ENCODE results near the gene TTLL8. TPM values are rescaled to one million over a fixed set of nuclear protein-coding genes. Genes with fewer than 3 reads are reported as not detected.

Gene TTLL8
- polyA plus RNA-seq, 2 of the 4 experiments (the other 2 are of a cell fraction), result not detected

DNA sequence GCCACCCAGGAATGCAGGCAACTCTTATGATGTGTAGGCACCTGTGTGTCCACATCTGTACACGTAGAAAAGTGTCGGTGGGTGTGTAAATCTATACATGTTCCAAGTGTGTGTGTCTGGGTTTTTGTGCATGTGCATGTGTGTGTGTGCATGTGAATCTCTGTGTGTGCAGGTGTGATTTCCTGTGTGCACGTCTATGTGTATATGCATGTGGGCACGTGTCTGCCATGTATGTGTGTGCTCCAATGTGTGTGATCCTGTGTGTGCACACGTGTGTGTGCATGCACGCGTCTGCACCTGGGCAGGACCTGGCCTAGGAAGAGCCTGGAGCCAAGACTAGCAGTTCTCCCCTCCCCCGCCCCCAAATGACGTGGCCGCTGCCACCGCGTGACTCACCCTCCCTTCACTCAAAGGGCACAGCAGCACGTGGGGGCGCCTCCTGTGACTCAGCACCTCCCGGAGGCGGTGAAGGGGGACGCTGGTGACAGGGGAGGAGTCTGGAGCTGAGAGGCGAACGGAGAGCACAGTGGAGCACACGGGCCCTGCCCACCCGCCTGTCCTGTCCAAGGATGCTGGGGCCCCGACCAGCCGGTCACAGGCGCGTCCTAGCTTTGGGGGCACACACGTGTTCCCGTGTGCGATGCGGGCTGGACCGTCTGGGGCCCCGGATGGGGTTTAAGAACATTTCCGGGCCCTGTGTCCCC is 87.4 kb downstream of the TTLL8 start (continued):
- peak; percentile 82 for TF ChIP-seq MYC (IDR thresholded peaks at IDR 0.05; ENCODE audit: borderline replicate concordance, low read length)
- no peak for TF ChIP-seq EHF (CRISPR knock-in tag; IDR thresholded peaks at IDR 0.05)
- no peak for TF ChIP-seq RAD21 (conservative IDR thresholded peaks at IDR 0.05 in 1 of 2, IDR thresholded peaks at IDR 0.05 in 1 of 2)
- peak in 1 of 2 experiments; percentile 82; a peak in 3 of 5 replicates for TF ChIP-seq JUN (IDR thresholded peaks at IDR 0.05)
- 0 out of 2 replicates have a peak, but pooled peaks have one; percentile 30 for TF ChIP-seq FOXS1 (CRISPR knock-in tag; IDR thresholded peaks at IDR 0.05)
- no peak for TF ChIP-seq FOSB (CRISPR knock-in tag; IDR thresholded peaks at IDR 0.05)
- TF ChIP-seq TP53 (CRISPR knock-in tag; IDR thresholded peaks at IDR 0.05), result no peak
- peak; percentile 46 for TF ChIP-seq CHD2 (IDR thresholded peaks at IDR 0.05; ENCODE audit: low read length, partially characterized antibody)
- TF ChIP-seq, protein P1, sequence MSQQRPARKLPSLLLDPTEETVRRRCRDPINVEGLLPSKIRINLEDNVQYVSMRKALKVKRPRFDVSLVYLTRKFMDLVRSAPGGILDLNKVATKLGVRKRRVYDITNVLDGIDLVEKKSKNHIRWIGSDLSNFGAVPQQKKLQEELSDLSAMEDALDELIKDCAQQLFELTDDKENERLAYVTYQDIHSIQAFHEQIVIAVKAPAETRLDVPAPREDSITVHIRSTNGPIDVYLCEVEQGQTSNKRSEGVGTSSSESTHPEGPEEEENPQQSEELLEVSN (IDR thresholded peaks at IDR 0.05; ENCODE audit: borderline replicate concordance, low read depth), result 0 out of 2 replicates have a peak, but pooled peaks have one; percentile 16
- TF ChIP-seq SMC3 (IDR thresholded peaks at IDR 0.05), result no peak
- TF ChIP-seq NFE2L2 (conservative IDR thresholded peaks at IDR 0.05; ENCODE audit: low read length), result peak; percentile 65; the same call in 1 of the 2 replicates

DNA sequence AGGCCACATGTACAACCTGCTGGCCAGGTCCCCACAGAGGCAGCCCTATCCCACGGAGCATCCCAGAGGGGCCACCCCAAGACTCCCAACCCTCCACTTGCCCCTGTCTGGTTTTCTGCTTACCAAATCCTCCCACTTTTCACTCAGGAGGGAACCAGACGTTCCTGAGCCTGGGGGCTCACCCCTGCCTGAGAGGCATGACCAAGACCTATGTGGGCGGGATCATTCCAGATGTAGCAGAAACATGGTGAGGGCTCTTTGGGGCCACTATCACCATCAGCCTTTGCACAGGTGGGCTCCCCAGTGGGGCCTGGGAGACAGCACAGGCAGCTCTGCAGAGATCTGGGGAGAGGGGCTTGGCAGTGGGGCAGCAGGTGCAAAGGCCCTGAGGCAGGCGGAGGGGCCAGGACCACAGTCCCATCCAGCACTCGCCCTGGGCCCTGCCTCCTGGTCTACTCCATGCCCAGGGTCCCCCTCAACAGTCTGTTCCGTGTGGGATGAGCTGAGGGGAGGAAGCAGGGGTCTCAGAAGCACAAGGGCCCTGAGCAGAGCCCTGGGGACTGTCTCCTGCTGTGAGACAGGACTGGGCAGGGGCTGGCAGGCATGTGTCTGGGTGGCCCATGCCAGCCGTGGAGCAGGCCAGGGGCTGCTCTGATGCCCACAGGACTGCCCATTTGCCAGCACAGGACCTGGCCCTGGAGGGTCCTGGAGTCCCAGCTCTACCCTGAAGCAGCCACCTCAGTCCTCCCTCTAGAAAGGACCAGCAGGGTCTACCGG is 88.2 kb downstream of the TTLL8 start:
- peak overlapping the region; percentile 92 to 96 for H3K27ac ChIP-seq
- no peaks in the 10 kb centered on the region for H3K9me3 ChIP-seq
- POLR2A ChIA-PET, result no interaction called here
- ATAC-seq (peak; percentile 2 to 5; a peak in 4 of 6 replicates), FAIRE-seq (no peak), DNase-seq (ENCODE audit: low read depth in 1 of 2, low spot score in 1 of 2) (no peak)
- H3K4me1 ChIP-seq, result peaks cover 31% of the 10 kb centered on the region
- H3K4me2 ChIP-seq, result peak overlapping the region; percentile 89
- no peak overlapping the region for H3K4me3 ChIP-seq
- WGBS (ENCODE audit: missing lambda C conversion rate), result 73% methylated on average over 3 of the region's 8 CpGs
- CTCF ChIA-PET, result no interaction called here
- TF ChIP-seq KDM1A (IDR thresholded peaks at IDR 0.05; ENCODE audit: low read depth) (peak; percentile 64; the same call in 1 of the 2 replicates), CBX2 (IDR thresholded peaks at IDR 0.05; ENCODE audit: borderline replicate concordance, low read depth) (no peak)

DNA sequence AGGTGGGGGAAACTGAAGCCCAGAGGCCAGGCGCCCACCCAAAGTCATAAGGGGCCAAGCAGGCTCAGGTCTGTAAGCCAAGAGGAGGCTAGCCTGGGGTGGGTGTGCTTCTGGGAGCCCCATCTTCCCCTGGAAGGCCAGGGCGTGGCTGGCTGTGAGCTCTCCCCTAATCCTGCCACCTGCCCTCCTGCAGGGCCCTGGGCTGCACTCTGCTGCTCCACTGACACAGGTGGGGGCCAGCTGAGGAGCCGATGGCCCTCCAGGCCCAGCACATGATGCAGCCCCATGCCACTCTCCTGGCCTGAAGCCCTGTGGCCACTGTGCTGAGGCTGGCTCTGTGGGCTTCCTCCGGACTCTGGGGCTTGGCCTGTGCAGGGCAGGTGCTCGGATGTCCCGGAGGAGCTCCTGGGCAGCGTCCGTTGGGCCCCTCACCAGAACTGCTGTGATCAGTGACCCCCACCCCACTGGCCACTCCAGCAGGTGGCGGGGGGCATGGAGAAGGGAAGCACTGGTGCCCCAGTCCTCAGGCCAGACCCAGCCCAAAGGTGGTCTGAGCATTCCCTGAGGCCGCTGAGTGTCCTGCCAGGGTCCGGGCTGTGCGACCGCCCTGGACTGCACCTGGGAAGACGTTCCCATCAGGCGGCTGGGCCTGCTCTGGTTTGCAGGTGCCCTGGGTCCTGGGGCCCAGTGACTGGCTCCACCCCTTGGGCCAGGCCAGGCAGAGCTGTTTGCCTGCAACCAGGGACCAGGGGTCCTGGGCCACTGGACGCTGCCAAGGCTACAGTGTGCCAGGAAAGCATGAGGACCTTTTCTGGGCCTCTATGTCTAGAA is 89.1 kb downstream of the TTLL8 start:
- no peak overlapping the region for H3K4me2 ChIP-seq
- no peaks in the 10 kb centered on the region for H3K9me3 ChIP-seq
- POLR2A ChIA-PET, result interaction anchor here (1.2 kb wide), 1 partner anchor 33 kb away, joined by 4 read pairs; no protein-coding TSS in a partner anchor
- H3K4me1 ChIP-seq, result peaks cover 39% of the 10 kb centered on the region
- no peak overlapping the region for H3K4me3 ChIP-seq
- ATAC-seq, result no peak
- no peak for FAIRE-seq
- no peak for DNase-seq (ENCODE audit: low read depth in 1 of 2, low spot score in 1 of 2)
- WGBS (ENCODE audit: missing lambda C conversion rate), result 100% methylated on average over 2 of the region's 16 CpGs
- TF ChIP-seq, protein P2, sequence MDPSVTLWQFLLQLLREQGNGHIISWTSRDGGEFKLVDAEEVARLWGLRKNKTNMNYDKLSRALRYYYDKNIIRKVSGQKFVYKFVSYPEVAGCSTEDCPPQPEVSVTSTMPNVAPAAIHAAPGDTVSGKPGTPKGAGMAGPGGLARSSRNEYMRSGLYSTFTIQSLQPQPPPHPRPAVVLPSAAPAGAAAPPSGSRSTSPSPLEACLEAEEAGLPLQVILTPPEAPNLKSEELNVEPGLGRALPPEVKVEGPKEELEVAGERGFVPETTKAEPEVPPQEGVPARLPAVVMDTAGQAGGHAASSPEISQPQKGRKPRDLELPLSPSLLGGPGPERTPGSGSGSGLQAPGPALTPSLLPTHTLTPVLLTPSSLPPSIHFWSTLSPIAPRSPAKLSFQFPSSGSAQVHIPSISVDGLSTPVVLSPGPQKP (IDR thresholded peaks at IDR 0.05; ENCODE audit: low read depth, low read length), result no peak
- TF ChIP-seq, protein P3, sequence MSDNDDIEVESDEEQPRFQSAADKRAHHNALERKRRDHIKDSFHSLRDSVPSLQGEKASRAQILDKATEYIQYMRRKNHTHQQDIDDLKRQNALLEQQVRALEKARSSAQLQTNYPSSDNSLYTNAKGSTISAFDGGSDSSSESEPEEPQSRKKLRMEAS (IDR thresholded peaks at IDR 0.05), result no peak
- TF ChIP-seq FOSL2 (IDR thresholded peaks at IDR 0.05) (no peak), FOSL2 (CRISPR knock-in tag; IDR thresholded peaks at IDR 0.05) (no peak), ESRRA (IDR thresholded peaks at IDR 0.05; ENCODE audit: borderline replicate concordance, low read length) (no peak), CHD2 (IDR thresholded peaks at IDR 0.05; ENCODE audit: low read length, partially characterized antibody) (no peak), HOXA7 (CRISPR knock-in tag; IDR thresholded peaks at IDR 0.05) (no peak)
- peak overlapping the region; percentile 92 to 96; a peak in 5 of 6 replicates for H3K27ac ChIP-seq
- CTCF ChIA-PET, result no interaction called here

Other genes starting within 250 kb of the TTLL8 start
- gene BRD1, start 230.4 kb downstream of the TTLL8 start, polyA plus RNA-seq (2011; rRNA removed), result 3.7 and 4.8 TPM in 2 replicates
- gene BRD1, start 230.4 kb downstream of the TTLL8 start, polyA plus RNA-seq (2017; fragmentation: RNase III; extraction: RNeasy Plus Mini Kit Qiagen cat#74134 plus additional on column Dnase treatment), result 11.4 to 11.7 TPM (median 11.5 TPM) in 3 replicates
- 8.6 and 12.3 TPM in 2 replicates for gene ZBED4, start 204.5 kb downstream of the TTLL8 start, polyA plus RNA-seq (2011; rRNA removed)
- gene ZBED4, start 204.5 kb downstream of the TTLL8 start, polyA plus RNA-seq (2017; fragmentation: RNase III; extraction: RNeasy Plus Mini Kit Qiagen cat#74134 plus additional on column Dnase treatment), result 8.5 to 9.5 TPM (median 8.9 TPM) in 3 replicates
- gene ALG12, start 139.9 kb downstream of the TTLL8 start, polyA plus RNA-seq (2011; rRNA removed), result 4.4 and 5.2 TPM in 2 replicates
- 6.3 to 9.0 TPM (median 7.7 TPM) in 3 replicates for gene ALG12, start 139.9 kb downstream of the TTLL8 start, polyA plus RNA-seq (2017; fragmentation: RNase III; extraction: RNeasy Plus Mini Kit Qiagen cat#74134 plus additional on column Dnase treatment)
- gene CRELD2, start 139.7 kb downstream of the TTLL8 start, polyA plus RNA-seq (2011; rRNA removed), result 14.4 and 15.1 TPM in 2 replicates
- gene CRELD2, start 139.7 kb downstream of the TTLL8 start, polyA plus RNA-seq (2017; fragmentation: RNase III; extraction: RNeasy Plus Mini Kit Qiagen cat#74134 plus additional on column Dnase treatment), result 18.7 to 20.6 TPM (median 18.7 TPM) in 3 replicates
- 3.8 and 4.4 TPM in 2 replicates for gene PIM3, start 97.5 kb downstream of the TTLL8 start, polyA plus RNA-seq (2011; rRNA removed)
- gene PIM3, start 97.5 kb downstream of the TTLL8 start, polyA plus RNA-seq (2017; fragmentation: RNase III; extraction: RNeasy Plus Mini Kit Qiagen cat#74134 plus additional on column Dnase treatment), result 10.3 to 11.3 TPM (median 11.2 TPM) in 3 replicates
- gene IL17REL, start 45.5 kb downstream of the TTLL8 start, polyA plus RNA-seq (2011; rRNA removed), result 0.03 TPM in 1 of 2 replicates, not detected in the other
- 0.06 to 0.08 TPM (median 0.07 TPM) in 3 replicates for gene IL17REL, start 45.5 kb downstream of the TTLL8 start, polyA plus RNA-seq (2017; fragmentation: RNase III; extraction: RNeasy Plus Mini Kit Qiagen cat#74134 plus additional on column Dnase treatment)
- gene MLC1, start 27.1 kb upstream of the TTLL8 start, polyA plus RNA-seq (2011; rRNA removed), result not detected in 2 replicates
- gene MLC1, start 27.1 kb upstream of the TTLL8 start, polyA plus RNA-seq (2017; fragmentation: RNase III; extraction: RNeasy Plus Mini Kit Qiagen cat#74134 plus additional on column Dnase treatment), result not detected in 3 replicates
- gene MOV10L1, start 31.7 kb upstream of the TTLL8 start, polyA plus RNA-seq (2011; rRNA removed), result 0.04 TPM in 1 of 2 replicates, not detected in the other
- gene MOV10L1, start 31.7 kb upstream of the TTLL8 start, polyA plus RNA-seq (2017; fragmentation: RNase III; extraction: RNeasy Plus Mini Kit Qiagen cat#74134 plus additional on column Dnase treatment), result 0.04 to 0.30 TPM in 2 of 3 replicates, not detected in the other
- gene PANX2, start 112.4 kb upstream of the TTLL8 start, polyA plus RNA-seq (2011; rRNA removed), result 1.5 and 1.6 TPM in 2 replicates
- 3.9 to 4.4 TPM (median 4.3 TPM) in 3 replicates for gene PANX2, start 112.4 kb upstream of the TTLL8 start, polyA plus RNA-seq (2017; fragmentation: RNase III; extraction: RNeasy Plus Mini Kit Qiagen cat#74134 plus additional on column Dnase treatment)
- gene TRABD, start 127.6 kb upstream of the TTLL8 start, polyA plus RNA-seq (2011; rRNA removed), result 13.4 and 14.8 TPM in 2 replicates
- 28.2 to 30.9 TPM (median 30.4 TPM) in 3 replicates for gene TRABD, start 127.6 kb upstream of the TTLL8 start, polyA plus RNA-seq (2017; fragmentation: RNase III; extraction: RNeasy Plus Mini Kit Qiagen cat#74134 plus additional on column Dnase treatment)
- 7.8 and 8.1 TPM in 2 replicates for gene SELENOO, start 142.7 kb upstream of the TTLL8 start, polyA plus RNA-seq (2011; rRNA removed)
- gene SELENOO, start 142.7 kb upstream of the TTLL8 start, polyA plus RNA-seq (2017; fragmentation: RNase III; extraction: RNeasy Plus Mini Kit Qiagen cat#74134 plus additional on column Dnase treatment), result 11.3 to 14.7 TPM (median 13.7 TPM) in 3 replicates
- gene TUBGCP6, start 186.7 kb upstream of the TTLL8 start, polyA plus RNA-seq (2011; rRNA removed), result 6.5 and 7.2 TPM in 2 replicates
- gene TUBGCP6, start 186.7 kb upstream of the TTLL8 start, polyA plus RNA-seq (2017; fragmentation: RNase III; extraction: RNeasy Plus Mini Kit Qiagen cat#74134 plus additional on column Dnase treatment), result 13.3 to 14.3 TPM (median 14.2 TPM) in 3 replicates
- 2.4 and 2.5 TPM in 2 replicates for gene HDAC10, start 193.0 kb upstream of the TTLL8 start, polyA plus RNA-seq (2011; rRNA removed)
- 10.1 to 14.0 TPM (median 12.0 TPM) in 3 replicates for gene HDAC10, start 193.0 kb upstream of the TTLL8 start, polyA plus RNA-seq (2017; fragmentation: RNase III; extraction: RNeasy Plus Mini Kit Qiagen cat#74134 plus additional on column Dnase treatment)
- gene MAPK12, start 203.4 kb upstream of the TTLL8 start, polyA plus RNA-seq (2011; rRNA removed), result 12.5 and 13.5 TPM in 2 replicates
- gene MAPK12, start 203.4 kb upstream of the TTLL8 start, polyA plus RNA-seq (2017; fragmentation: RNase III; extraction: RNeasy Plus Mini Kit Qiagen cat#74134 plus additional on column Dnase treatment), result 24.1 to 26.0 TPM (median 25.8 TPM) in 3 replicates
- 1.6 and 3.0 TPM in 2 replicates for gene MAPK11, start 212.1 kb upstream of the TTLL8 start, polyA plus RNA-seq (2011; rRNA removed)
- gene MAPK11, start 212.1 kb upstream of the TTLL8 start, polyA plus RNA-seq (2017; fragmentation: RNase III; extraction: RNeasy Plus Mini Kit Qiagen cat#74134 plus additional on column Dnase treatment), result 5.5 to 7.4 TPM (median 5.7 TPM) in 3 replicates
- gene PLXNB2, start 249.3 kb upstream of the TTLL8 start, polyA plus RNA-seq (2011; rRNA removed), result 24.6 and 32.4 TPM in 2 replicates
- 64.4 to 67.2 TPM (median 65.0 TPM) in 3 replicates for gene PLXNB2, start 249.3 kb upstream of the TTLL8 start, polyA plus RNA-seq (2017; fragmentation: RNase III; extraction: RNeasy Plus Mini Kit Qiagen cat#74134 plus additional on column Dnase treatment)

Data from A549 (cell line).